Renal cortex interstitium (tissue), 11 donors: ENCODE results near the gene TNK2. TPM values are rescaled to one million over a fixed set of nuclear protein-coding genes. Genes with fewer than 3 reads are reported as not detected.
"Not testable (repeated sequence)": the region's sequence is repeated elsewhere in the genome, so short reads cannot be mapped to it uniquely, and the experiment has no call there.

Experiments
- DNase-seq, 11 donors: peaks; one replicate each; pipeline ENCODE4 v3.0.0-alpha.2; 2013; ENCODE audit warnings: low read depth in 9 of 11, low spot score in 4 of 11; ENCODE audit errors: extremely low read depth in 1 of 11
- polyA plus RNA-seq, 3 donors: library from polyadenylated mRNA; unstranded; fragments of 120-200 nt; gene quantifications; one replicate each; pipeline ENCODE4 v1.2.1, GENCODE V29; 2013; ENCODE audit not compliant: insufficient read length in 3 of 3

TNK2 gene
- polyA plus RNA-seq, 3 donors: 24.2 to 36.9 (median 33.8) TPM

DNA sequence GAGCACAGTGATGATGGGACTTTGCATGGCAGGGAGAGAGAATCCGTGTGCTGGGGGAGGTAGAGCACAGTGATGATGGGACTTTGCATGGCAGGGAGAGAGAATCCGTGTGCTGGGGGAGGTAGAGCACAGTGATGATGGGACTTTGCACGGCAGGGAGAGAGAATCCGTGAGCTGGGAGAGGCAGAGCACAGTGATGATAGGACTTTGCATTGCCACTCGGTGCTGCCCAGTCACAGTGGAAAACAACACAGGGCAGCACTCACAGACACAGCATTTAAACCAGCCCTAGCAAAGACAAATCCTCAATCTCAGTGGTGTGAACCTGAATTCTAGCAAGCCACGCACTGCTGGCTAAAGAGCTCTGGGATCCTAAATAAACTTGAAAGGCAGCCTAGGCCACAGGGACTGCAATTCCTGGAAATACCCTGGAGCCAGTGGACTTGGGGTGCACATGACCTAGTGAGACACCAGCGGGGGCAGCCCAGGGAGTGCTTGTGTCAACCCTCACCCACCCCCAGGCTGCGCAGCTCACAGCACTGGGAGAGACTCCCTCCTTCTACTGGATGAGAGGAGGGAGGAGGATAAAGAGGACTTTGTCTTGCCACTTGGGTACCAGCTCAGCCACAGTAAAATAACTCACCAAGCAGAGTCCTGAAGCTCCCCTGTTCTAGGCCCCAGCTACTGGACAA lies 23.4 kb upstream of the TNK2 start:
- DNase-seq: no peak

DNA sequence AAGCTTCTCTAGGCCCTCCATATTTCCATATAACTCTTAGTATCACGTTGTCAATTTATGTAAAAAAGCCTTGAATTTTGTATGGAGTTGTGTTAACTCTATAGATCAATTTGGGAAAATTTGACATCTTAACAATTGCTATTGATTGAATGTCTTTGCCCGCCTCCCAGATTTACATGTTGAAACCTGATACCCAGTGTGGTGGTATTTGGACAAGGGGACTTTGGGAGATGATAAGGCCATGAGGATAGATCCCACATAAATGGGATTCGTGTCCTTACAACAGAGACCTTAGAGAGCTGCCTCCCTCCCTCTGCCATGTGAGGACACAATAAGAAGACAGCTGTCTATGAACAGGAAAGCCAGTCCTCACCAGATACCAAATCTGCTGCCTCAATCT lies 21.1 kb upstream of the TNK2 start:
- DNase-seq: no peak

- no peak for DNase-seq
Observed at GRCh38 chr3:195921334-195921791, 13.0 kb upstream of the TNK2 start.

DNA sequence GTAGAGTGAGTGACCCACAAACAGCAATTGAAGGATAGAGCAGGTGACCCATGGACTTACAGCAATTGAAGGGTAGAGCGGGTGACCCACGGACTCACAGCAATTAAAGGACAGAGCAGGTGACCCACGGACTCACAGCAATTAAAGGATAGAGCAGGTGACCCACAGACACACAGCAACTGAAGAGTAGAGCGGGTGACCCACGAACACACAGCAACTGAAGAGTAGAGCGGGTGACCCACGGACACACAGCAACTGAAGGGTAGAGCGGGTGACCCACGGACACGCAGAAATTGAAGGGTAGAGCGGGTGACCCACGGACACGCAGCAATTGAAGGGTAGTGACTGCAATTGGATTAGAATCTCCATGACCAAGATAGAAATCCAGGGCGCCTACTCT lies 9.8 kb upstream of the TNK2 start:
- no peak for DNase-seq

- DNase-seq: no peak
Observed at GRCh38 chr3:195916991-195917390, 8.6 kb upstream of the TNK2 start.

DNA sequence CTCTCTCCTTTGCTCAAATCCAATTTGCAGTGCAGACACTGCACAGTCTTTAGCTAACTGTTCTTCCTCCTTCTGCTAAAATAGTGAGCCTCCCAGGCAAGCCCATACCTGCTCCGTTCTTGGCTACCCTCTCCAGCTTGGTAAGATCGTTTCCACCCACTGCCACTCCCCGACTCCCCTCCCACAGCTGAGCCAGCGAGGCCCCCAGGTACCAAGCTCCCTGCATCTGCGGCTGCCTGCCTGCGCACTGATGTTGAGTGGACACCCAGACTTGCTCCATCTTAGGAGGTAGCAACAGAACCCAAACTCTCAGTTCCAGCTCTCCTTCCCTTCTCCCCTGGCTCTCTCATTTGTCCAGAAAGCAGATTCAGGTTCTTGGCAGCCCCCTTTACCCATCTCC lies 7.9 kb upstream of the TNK2 start:
- no peak for DNase-seq

DNA sequence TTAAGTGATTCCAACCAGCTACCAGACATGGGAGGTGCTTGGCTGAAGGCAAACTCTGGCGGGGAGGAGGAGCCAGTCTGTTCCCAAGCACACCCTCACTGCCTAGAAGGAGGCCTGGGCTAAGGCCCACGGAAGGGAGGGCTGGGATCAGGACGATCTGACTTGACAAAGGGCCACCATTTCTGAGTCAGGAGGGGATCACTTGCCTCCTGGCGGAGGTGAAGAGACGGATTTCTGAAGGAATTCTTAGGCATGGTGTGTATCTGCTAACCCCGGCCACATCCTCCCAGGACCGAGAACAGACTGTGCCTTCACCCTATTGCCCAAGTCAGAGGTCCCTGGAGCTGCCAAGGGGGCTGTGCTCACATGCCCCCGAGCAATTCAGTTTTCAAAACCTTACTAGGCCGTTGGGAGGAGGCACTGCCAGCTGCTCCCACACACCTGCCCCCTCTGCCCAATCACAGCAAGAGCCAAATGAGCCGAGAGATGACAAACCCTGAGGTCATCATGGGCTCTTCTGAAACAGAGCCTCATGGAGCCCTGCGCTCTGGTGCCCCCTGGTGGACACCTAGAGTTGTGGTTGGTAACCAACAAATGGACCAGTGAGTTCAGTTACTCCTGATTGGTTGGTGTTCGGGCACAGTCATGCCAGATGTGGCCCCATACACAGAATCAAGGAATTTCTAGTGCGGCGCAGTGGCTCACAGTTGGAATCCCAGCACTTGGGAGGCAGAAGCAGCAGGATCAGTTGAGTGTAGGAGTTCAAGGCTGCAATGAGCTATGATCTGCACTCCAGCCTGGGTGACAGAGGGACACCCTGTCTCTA lies 6.5 kb upstream of the TNK2 start:
- DNase-seq: peak; percentile 75 to 91 (median 85)

DNA sequence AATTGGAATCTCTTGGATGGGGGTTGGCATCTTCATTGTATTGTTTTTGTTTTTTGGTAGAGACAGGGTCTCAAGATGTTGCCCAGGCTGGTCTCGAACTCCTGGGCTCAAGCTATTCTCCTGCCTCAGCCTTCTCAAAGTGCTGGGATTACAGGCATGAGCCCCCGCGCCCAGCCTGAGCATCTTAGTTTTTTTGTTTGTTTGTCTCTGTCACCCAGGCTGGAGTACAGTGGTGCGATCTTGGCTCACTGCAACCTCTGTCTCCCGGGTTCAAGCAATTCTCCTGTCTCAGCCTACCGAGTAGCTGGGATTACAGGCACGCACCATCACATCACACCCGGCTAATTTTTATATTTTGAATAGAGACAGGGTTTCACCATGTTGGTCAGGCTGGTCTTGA lies 5.8 kb upstream of the TNK2 start:
- not testable (repeated sequence) for DNase-seq

- no peak for DNase-seq
Observed at GRCh38 chr3:195913382-195913781, 5.0 kb upstream of the TNK2 start.

DNA sequence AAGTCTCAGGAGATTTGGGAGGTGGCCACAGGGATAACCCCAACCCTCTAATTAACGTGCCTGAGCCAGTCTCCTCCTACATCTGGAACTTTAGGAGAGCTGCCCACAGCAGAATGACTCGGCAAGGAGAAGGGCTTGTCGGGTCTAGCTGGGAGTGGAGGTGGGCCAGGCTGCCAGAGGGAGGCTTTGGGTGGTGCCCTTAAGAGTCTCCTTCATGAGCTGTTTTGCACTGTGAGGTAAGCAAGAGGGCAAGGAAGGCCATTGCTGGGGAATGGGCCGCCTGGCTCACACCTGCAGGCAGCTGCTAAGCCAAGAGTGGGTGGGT lies 3.6 kb upstream of the TNK2 start:
- DNase-seq: no peak

- no peak for DNase-seq
Observed at GRCh38 chr3:195911041-195911945, 2.9 kb upstream of the TNK2 start.

DNA sequence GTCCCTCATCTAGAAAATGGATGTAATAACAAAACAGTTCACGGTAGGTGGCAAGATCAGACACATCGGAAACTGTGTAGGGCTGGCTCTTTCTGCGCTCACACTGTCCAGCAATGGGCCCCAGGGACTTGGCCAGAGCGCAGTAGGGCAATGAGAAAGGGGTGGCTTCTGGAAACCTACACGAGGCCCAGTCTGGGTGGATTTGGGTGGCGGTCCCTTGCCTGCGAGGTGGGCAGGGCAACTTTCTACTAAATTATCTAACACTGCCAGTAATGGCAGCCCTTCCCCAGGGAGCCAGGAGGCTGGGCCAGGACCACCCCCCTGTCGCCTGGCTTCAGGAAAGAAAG lies 2.1 kb upstream of the TNK2 start:
- no peak for DNase-seq

- DNase-seq: peak in 6 of 11 donors; percentile 65 to 82 (median 77)
Observed at GRCh38 chr3:195909644-195910498, 1.5 kb upstream of the TNK2 start.

- DNase-seq: no peak
Observed at GRCh38 chr3:195908694-195909581, 587 bp upstream of the TNK2 start.

- no peak for DNase-seq
Observed at GRCh38 chr3:195907684-195907933, 742 bp downstream of the TNK2 start.

GRCh38 chr3:195906865-195907683 lies 1.3 kb downstream of the TNK2 start:
- no peak for DNase-seq
